Stromal cell of bone marrow (primary cell): ENCODE data around the gene NUP93.

Source experiments
- DNase-seq: peaks from one replicate; pipeline ENCODE4 v3.0.0-alpha.2; 2012; ENCODE audit warnings: low read depth

The NUP93 gene

DNA sequence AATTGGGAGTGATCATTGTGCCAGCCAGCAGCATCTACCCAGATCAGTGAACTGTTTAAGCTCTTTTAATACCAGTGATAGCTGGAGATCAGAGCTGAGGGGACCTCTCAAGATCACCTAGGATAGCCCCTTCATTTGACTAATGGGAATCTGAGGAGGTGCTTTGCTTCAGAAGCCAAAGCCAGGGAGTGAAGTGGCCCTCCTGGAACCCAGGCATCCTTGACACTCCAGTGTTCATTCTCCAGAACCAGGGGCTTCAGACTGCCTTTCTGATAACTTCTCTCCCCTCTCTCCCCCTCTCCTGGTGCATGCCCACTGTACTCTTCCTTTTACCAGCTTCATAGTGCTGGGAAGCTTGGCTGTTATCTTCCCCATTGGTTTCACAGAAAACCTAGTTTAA lies 87.1 kb downstream of the NUP93 start:
- DNase-seq, result no peak

DNA sequence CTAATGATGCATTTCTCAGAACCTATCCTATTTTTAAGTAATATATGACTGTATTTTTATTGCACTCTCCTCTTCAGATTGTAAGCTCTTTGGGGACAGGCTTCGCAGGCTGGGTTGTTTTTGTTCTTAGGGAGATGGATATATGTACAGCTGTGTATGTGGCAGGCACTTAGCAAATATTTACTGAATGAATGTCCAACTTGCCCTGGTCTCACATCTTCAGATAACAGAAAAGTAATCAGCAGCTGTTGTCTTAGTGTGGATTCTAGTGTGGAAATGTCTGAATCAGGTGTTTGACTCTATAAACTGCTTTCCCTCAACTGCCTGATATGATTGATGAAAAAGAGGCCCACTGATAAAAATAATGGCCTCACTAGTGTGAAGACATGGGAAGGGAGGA lies 88.0 kb downstream of the NUP93 start:
- DNase-seq, result no peak

DNA sequence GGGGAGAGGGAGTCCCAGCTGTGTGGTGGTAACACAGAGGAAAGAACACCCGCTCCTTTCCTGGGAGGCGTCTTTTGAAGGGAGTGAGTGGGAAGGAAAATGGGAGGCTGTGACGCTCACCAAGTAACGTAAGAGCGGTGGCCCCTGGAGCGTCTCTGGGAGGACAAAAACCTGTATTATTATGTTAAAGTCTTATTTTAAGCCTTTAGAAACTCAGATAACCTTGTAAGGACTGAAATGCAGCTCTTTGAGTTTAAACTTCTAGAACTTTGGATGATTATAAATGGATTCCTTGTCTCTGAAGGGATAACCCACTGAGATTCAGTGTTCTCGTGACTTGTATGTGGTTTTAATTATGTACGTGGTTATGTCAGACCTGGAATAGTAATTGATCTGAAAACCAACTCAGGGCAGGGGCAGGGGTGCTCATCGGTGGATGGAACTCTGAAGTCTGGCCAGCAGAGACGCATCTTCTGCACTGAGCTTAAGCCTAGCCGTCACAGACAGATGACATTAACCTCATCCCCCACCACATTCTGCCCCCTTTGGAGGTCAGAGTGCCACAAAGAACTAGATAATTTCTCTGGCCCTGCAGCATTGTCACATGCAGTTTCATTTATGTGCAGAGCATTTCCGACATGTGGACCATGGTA lies 93.3 kb downstream of the NUP93 start:
- no peak for DNase-seq

DNA sequence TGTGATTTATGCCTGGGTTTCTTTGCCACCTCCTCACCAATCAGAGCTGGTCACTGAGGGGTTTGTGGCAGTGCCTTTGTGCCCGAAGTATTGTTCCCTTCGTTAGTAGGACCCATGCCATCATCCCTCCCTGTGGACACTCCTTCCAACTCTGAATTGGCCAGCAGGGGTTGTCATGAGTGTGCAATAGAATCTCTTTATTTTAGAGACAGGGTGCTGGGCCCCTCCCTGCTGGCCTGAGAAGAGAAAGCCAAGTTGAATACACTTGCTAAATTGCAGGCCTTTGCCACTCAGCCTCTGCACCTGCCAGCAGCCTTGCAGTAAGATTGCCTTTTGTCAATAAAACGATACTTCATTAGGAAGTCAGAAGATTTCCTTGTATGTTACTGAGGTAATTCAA lies 94.4 kb downstream of the NUP93 start:
- DNase-seq, result no peak

DNA sequence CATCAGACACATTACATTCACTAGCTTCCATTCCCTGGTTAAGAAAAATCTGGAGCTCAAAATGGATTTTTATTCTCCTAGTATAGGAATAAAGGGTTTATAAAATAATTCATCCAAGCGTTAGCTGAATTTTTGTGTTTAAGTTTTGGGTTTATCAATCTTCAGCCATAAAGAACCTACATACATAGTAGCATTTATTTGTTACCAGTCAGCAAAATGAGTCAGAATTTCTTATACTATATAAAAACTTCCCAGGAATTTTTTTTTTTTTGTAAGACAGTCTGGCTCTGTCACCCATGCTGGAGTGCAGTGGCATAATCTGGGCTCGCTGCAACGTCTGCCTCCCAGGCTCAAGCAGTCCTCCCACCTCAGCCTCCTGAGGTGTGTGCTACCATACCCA lies 94.9 kb downstream of the NUP93 start:
- no peak for DNase-seq

DNA sequence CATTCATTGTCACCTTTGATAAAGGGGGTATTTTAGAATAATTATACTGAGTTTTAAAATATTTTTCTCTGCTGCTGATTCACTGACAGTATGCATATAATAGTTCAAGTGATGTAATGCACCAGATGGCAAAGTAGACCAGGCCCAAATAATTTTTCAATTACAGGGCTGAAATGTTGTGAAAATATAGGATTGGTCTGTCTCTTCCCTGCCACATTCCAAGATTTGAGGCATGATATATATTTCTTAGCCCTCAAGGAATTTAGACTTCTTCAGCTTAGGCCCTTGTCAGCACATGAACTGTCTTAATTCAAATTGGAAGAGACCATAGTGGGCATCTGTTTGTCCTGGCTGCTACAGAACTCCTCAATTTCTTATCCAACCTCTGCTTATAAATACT lies 95.9 kb downstream of the NUP93 start:
- no peak for DNase-seq

DNA sequence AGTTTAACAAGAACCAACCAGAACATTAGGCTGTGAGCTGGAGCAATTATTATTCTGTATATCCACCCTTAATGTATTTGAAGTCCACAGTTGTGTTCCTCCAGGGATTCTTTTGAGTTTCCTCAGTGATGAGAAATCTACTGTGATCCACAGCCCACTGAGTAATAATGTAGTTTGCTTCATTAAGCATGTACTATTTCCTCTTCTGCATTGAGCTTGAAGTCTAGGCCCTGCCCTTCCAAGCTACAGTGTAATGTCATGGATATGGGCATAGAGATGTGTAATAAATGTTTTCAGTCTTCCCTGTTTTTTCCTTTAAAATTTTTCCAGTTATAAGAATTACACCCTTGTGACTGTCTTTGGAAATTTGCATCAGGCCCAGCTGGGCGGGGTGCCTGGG lies 98.7 kb downstream of the NUP93 start:
- no peak for DNase-seq

DNA sequence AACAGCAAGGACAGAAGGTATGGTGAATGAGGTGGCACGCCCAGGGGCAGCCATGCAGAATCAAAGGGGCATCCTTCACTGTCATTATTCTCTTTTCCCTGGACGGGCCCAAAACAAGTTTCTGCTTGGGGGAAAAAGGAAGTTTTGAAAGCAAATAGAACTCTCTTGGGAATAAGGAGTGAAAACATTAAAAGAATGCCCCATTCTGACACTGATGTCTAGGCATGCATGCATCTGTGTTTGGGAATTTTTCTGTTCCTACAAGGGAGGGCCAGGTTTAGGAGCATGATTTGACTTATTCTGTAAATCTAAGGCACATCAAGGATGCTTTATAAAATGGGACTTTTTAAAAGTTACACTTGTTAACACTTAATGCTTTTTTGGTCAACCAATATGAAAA lies 100.7 kb downstream of the NUP93 start:
- DNase-seq, result no peak

DNA sequence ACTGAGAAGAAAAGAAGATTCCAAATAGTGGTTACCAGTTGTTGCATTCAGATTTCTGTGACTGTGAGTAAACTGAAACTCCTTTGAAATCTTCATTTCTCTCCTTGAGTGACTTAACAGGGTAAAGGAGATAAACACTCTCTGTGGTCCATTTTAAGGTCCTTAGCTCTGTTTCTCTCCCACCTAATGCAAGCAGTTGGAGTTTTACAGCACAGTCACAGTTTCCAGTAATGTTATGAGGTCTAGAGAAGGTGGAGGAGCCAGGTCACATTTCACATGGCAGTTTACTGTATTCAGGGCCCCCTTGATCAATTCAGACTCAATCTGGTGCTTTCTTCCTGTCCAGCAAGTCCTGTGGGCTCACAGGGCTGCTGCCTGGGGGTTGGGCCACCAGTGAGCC lies 102.8 kb downstream of the NUP93 start:
- no peak for DNase-seq

DNA sequence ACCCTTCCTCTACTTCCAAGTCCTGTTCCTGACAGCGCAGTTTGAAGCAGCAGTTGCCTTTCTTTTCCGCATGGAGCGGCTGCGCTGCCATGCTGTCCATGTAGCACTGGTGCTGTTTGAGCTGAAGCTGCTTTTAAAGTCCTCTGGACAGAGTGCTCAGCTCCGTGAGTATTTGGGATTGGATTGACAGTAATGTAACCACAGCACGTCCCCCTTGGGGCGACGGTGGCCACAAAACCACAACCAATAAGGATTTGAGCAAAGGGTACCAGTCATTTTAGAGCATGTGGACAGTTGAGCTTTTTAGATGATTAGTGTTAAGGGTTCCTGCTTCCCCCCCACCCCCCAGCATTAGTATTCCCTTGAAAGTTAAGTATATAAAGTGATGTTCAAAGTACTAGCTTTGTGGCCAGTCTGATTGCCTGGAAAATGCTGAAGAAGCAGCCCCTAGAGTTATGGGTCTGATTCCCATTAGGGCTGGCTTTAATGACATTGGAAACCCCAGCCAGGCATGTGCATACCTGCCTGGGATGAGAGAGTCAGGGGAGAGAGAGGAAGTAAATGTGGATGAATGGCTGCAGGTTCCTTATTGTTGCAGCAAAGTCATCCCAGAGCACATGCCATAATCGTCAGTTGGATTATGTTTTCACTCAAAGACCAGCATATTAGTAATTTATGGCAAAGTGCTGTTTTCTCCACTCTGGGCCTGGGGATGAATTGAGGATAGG lies 103.5 kb downstream of the NUP93 start:
- no peak for DNase-seq

DNA sequence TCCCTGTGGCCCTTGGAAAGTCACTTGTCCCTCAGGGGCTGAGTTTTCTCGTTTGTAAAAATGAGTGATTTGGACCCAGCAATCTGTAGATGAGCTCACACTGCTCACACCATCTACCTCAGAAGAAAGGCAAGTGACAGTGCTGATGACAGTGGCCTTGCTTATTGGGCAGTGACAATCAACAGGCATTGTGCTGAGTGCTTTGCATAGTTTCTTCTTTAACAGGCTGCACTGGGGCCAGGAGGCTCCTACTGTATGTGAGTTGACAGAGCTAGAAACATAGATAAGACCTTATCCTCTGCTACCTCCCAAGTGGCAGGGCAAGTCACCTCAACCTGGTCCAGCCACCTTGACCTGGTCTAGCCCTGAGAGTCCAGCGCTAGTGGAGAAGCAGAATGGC lies 105.4 kb downstream of the NUP93 start:
- DNase-seq, result no peak

DNA sequence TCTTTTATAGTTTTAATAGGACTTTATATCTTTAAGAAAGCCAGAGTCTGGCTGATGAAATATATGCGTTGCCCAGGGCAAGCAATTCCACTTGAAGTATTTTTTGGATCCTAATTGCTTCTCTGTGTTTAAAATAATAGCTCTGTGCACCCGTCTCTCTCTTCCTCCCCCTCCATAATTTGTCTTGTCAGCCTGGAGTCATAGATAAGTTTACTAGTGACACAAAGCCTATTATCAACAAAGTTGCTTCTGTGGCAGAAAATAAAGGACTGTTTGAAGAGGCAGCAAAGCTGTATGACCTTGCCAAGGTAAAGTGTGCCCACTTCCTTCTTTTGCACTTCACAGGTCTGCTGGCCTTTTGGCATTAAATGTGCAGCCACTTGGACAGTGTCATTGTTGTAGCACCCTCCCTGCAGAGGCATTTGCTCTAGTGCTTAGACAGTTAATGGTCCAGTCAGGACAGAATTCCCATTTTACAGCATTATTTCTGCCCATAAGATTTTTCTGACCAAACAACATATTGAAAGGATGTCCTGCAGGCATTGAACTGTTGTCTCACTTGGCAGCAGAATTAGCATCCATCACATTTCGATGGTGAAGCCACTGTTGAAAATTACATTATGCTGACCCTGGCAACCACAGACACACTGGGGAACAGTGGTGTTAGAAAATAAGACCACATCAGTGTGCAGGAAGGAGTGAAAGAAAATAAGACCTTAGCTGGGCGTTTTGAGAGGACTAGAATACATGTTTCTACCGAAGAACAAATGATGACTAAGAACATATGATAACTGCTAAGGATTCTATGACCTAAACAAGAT lies 106.7 kb downstream of the NUP93 start:
- no peak for DNase-seq

DNA sequence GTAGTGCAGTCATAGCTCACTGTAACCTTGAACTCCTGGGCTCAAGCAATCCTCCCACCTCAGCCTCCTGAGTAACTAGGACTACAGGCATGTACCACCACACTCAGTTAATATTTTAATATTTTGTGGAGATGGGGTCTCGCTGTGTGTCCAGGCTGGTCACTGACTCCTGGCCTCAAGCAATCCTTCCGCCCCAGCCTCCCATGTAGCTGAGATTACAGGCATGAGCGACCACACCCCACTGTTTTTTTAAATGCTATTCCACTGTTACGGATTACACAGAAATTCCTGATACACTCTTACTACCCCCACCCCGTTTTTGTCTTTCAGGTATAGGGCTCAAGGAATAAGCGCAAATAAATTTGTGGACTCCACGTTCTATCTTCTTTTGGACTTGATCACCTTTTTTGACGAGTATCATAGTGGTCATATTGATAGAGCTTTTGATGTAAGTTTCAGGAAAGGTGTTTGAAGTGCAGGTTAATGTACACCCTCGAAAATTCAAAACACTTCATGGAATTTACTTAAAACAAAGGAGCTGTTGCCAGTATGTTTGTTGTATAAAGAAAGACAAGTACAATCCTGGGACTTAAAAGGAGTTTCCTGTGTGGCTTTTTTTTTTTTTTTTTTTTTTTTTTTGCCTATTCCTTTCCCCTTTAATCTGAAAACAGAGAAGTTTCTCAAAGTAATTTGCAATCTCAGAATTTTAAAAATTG lies 108.9 kb downstream of the NUP93 start:
- no peak for DNase-seq

DNA sequence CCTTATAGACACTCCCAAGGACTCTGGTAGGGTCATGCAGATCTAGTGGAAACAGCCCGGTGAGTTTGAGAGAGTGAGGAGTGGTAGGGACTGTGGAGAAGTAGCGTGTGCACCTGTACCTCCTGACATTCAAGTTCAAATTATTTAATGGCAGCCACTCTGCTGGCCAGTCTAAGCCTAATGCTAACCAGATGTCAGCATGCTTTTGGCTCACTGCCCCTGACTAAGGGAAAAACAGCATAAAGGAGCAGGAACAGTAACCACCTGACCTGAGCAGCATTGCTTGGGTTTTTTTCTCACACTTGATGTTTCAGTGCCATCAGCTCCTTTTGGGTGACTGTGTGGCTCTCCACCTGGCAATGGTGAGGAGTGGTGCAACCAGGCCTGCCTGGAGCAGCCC lies 111.3 kb downstream of the NUP93 start:
- peak; percentile 48 for DNase-seq

DNA sequence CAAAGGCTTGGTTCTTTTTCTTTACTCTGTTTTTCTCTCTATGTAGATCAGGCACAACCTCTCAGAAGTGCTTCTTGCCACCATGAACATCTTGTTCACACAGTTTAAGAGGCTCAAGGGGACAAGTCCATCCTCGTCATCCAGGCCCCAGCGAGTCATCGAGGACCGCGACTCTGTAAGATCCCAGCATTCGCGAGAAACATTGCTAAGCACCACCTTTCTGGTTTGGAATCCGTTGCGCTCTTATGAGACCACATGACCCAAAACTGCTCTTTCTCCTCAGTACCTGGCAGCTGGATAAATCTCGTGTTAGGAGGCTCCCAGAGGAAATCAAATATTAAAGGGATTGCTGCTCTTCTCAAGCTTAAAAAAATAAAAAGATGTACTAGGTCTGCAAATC lies 111.7 kb downstream of the NUP93 start:
- DNase-seq, result no peak

DNA sequence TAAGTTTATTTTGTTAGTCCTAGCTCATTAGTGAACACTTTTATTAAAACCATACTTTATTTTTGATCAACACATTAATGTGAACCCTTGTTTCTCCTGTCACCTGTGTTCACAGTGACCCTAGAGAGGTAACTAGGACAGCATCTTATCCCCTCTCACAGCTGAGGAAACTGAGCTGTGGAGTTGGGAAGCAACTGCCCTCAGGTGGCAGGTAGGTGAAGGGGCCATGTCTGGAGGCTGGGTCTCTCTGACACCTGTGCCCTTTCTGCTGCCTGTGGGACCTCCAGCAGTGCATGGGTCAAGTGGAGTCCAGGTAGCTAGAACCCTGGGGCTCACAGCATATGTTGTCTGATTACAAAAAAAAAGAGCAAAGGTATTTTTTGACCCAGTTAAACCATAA lies 112.2 kb downstream of the NUP93 start:
- DNase-seq, result no peak

DNA sequence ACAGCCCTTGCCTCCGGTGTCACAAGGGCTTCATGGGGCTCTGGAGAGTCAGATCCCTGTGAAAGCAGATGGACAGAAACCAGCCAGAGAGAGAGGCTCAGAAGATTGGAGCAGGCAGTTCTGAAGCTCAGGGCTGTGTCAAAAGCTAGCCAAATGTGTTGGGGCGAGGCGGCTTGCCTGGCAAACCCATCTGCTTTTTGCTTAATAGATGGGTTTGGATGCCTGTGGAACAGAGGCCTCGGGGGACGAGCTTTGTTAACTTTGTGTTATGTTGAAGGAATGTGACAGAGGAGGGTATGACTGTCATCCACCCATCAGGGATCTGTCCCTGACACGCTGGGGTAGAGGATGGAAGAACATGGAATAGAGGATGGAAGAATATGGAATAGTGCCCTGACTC lies 114.1 kb downstream of the NUP93 start:
- DNase-seq, result no peak

DNA sequence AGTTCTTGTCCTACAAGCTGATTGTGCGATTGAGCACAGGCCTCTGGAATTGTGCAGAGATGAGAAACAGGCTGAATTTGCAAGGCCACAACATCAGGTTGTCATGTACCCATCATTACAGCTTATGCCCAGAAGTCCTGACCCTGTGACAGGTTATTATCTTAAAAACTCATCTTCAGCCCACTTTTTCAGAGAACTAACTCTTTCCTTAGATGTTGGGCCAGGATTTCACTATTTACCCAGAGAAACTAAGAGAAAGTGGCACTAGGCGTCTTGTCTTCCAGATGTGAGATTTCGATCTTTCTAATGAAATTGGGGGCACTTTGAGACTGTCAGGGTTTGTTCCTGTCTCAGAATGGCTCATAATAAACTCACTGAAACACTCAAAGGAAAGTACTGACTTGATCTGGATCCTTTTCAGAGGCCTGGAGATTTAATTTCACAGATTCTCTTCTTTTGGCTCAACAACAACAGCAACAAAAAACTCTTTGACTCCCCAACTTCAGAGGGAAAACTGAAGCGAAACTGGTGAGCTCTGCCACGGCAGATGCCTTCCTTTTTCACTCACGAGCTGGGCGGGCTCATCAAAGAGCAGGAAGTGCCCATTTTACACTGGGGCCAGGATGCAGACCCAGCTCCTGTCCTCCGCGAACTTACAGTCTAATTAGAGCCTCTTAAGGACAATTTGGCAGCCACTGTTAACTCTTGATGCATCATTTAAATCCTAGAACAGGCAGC lies 117.4 kb downstream of the NUP93 start:
- no peak for DNase-seq

DNA sequence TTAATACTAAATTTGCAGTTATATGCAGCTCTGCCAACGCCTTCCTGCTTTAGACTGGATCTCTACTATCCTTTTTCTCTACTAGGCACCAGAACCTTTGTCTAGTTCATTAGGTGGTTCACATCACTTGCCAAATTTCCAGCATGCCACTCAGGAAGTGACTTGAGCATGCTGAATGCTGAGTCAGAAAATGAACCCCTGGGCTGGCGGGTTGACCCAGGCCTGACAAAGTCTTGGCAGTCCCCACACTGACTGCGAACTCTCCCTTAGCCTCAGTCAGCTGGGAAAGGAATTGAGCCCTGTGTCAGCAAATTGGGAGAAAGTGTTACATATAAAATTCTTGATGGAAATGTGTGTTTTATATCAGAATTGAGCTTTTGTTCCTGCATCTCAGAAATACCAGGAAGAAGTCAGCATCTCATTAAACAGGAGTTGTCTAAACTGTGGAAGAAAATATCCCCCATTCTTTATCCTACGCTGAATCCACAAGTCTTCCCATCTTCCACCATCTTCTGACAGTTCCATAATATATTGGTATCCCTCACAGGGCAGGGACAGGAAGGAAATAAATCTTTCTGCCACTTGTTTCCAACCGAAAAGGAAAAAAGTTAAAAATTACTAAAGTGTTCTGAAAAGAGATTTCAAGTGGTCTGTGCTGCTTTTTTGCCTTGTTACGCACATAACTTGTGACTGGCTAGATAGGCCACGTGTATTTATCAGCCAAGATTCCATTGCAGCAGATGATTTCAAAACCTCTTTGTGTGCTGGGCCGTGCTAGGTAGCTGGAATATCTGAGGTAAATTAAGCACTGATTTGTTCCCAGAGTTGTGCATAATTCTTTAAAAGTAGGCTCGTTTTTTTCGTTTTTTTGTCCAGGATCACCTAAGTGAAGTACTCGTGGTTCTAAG lies 118.4 kb downstream of the NUP93 start:
- peak; percentile 72 for DNase-seq

DNA sequence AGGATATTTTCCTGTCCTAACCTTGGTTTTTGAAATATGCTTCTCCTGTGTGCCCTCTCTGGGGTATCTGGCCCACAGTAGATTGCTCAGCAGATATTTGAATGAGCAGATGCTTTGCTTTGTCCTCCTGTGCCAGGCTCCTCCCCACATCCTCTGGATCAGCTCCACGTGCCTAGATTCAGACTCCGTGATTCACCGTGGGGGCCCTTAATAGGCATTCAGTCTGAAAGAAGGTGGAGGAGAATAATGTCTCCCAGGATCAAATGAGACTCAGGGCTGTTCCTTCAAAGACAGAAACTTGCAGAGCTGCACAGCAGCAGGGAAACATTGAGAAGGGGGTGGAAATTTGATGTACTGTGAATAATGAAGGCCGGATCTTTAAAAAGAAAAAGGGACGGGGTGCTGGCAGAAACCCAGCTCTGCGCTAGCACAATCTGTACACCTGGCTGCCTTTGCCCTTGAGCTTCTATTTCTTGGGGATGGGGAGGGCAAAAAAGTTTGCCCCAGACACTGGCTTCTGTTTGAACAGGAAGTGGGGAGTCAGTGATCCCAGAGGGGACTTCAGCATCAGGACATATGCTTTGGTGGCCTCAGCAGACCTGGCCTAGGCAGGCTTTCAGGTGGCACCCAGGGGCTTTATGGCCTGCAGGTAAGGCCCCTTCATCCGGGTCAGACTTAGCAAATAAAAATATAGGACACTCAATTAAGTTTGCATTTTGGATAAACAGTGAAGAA lies 119.2 kb downstream of the NUP93 start:
- DNase-seq, result peak; percentile 59
